ENCODE data around the gene NUBPL.

Gene NUBPL

DNA sequence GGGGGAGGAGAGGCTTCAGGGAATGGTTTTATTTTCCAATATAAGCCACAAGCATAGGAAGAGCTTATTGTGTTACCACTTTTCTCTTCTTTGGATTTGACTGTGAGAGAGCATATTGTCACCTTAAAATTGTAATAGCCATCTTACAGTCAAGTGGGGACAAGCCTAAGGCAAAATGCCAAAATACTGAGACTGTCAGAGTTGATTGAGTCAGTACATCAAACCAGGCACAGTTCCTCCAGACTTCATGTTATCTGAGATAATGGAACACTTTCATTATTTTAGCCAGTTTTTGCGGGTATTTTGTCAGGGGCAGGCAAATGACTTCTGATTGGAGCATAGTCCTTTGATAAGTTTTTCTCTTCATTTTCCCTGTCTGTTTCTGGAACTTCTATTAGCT is 19.5 kb upstream of the NUBPL start:
- DNase-seq (ENCODE audit: extremely low spot score) = no peak
- CTCF ChIA-PET = interaction anchor here (1.2 kb wide), 1 partner anchor 24 kb away, joined by 3 read pairs; no protein-coding TSS in a partner anchor
- POLR2A ChIA-PET = no interaction called here

DNA sequence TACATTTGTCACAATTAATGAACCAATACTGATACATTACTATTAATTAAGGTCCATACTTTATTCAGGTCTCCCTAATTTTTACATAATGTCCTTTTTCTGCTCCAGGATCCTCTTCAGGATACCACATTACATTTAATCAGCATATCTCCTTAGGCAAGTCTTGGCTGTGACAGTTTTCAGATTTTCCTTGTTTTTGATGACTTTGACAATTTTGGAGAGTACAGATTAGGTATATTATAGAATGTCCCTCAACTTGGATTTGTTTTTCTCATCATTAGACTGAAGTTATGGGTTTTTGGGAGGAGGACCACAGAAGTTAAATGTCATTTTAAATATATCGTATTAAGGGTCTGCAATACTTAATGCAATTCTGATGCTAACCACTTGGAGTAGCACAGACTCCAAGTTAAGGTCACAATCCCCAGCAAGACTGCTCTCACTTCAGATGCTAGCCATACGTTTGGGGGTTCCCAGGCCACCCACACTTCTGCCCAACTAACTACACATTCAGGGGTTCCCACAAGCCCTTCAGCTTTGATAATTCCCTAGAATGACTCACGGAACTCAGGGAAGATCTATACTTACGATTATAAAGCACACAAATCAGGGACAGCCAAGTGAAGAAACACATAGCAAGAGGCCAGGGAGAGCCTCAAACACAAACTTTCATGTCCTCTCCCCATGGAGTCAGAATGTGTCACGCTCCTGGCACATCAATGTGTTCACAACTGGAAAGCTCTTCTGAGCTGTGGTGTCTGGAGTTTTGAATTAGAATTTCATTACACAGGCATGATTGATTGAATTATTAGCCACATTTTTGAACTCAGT is 17.0 kb upstream of the NUBPL start:
- DNase-seq (ENCODE audit: extremely low spot score) = no peak
- CTCF ChIA-PET = interaction anchor here (0.9 to 1.8 kb wide), 4 partner anchors 17 to 715 kb away, joined by 3 to 5 read pairs (median 3); no protein-coding TSS in a partner anchor

More for the DNA sequence above, 19.5 kb upstream of the NUBPL start:
- TF ChIP-seq, protein P1, sequence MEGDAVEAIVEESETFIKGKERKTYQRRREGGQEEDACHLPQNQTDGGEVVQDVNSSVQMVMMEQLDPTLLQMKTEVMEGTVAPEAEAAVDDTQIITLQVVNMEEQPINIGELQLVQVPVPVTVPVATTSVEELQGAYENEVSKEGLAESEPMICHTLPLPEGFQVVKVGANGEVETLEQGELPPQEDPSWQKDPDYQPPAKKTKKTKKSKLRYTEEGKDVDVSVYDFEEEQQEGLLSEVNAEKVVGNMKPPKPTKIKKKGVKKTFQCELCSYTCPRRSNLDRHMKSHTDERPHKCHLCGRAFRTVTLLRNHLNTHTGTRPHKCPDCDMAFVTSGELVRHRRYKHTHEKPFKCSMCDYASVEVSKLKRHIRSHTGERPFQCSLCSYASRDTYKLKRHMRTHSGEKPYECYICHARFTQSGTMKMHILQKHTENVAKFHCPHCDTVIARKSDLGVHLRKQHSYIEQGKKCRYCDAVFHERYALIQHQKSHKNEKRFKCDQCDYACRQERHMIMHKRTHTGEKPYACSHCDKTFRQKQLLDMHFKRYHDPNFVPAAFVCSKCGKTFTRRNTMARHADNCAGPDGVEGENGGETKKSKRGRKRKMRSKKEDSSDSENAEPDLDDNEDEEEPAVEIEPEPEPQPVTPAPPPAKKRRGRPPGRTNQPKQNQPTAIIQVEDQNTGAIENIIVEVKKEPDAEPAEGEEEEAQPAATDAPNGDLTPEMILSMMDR (IDR thresholded peaks at IDR 0.05; ENCODE audit: control extremely low read depth, extremely low read depth, low read depth, missing control alignments) = no peak

DNA sequence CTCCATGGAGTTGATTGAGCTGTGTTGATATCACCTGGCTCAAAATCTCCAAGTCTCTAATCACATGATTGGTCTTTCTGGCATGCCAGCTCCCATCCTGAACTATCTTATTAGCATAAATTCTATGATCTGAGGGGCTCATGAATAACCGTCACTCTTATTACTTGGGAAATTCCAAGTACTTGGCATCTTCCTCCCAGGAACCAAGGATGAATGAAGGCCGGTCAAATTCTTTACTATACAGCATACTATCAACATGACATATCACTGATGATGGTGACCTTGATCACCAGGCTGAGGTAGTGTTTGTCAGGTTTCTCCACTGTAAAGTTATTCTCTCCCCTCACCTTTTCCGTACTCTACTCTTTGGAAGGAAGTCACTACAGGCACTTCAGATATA is 16.4 kb upstream of the NUBPL start:
- ChIA-PET POLR2A (no interaction called here), CTCF (interaction anchor here (0.9 to 1.2 kb wide), 2 partner anchors 527 to 714 kb away, joined by 3 read pairs; no protein-coding TSS in a partner anchor)
- TF ChIP-seq, protein P1 (IDR thresholded peaks at IDR 0.05; ENCODE audit: control extremely low read depth, extremely low read depth, low read depth, missing control alignments) = no peak
- DNase-seq (ENCODE audit: extremely low spot score) = no peak

More for the DNA sequence above, 17.0 kb upstream of the NUBPL start:
- TF ChIP-seq, protein P1 (IDR thresholded peaks at IDR 0.05; ENCODE audit: control extremely low read depth, extremely low read depth, low read depth, missing control alignments) = no peak
- POLR2A ChIA-PET = no interaction called here

DNA sequence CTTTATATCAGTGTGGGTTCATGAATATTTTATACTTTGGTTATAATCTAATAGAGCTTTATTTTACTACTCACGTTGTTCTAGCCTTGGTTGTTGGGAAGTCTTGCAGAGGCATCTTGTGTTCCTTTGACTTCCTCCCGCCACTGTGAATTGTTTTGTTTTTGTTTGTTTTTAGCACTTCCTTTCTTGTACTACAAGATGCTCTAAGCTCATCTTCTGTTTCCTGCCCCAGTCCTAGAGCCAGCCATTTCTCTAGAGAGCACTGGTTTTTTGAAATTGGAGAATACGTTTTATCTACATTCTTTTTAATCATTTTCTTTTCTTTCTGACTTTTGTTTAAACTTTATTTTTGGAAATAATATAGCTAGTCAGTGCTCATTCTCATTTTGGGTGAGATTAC is 15.9 kb upstream of the NUBPL start:
- no peak for DNase-seq (ENCODE audit: extremely low spot score)
- TF ChIP-seq, protein P1 (IDR thresholded peaks at IDR 0.05; ENCODE audit: control extremely low read depth, extremely low read depth, low read depth, missing control alignments) = no peak
- ChIA-PET POLR2A (no interaction called here), CTCF (interaction anchor here (0.9 to 1.2 kb wide), 2 partner anchors 526 to 713 kb away, joined by 3 read pairs; no protein-coding TSS in a partner anchor)

DNA sequence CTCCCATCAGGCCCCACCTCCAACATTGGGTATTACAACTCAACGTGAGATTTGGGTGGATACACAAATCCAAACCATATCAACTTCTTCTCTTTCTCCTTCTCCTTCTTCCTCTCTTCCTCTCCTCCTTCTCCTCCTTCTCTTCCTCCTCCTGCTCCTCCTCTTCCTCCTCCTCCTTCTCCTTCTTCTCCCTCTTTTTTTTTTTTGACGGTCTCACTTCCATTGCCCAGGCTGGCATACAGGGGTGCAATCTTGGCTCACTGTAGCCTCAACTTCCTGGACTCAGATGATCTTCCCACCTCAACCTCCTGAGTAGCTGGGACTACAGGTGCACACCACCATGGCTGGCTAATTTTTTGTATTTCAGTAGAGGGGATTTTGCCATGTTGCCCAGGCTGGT is 11.4 kb upstream of the NUBPL start:
- CTCF ChIA-PET = no interaction called here
- no peak for DNase-seq (ENCODE audit: extremely low spot score)
- POLR2A ChIA-PET = no interaction called here
- TF ChIP-seq, protein P1 (IDR thresholded peaks at IDR 0.05; ENCODE audit: control extremely low read depth, extremely low read depth, low read depth, missing control alignments) = no peak

DNA sequence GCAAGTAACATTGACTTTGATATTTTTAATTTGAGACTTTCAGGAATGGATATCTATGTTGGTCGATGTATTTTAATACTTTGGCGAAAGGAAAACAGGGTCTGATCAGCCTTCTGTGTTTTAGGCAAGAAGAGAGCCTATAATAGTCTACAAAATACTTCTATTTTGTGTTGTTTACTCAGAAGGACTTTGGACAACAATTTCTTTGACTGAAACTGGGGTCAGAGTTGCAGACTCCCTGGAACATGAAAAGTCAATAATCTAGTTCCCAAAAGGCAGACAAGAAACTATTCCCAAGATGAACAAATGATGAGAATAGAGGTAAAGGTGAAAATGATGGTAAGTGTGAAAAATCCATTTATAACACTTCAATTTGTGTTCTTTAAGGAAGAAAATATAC is 10.6 kb upstream of the NUBPL start:
- TF ChIP-seq, protein P1 (IDR thresholded peaks at IDR 0.05; ENCODE audit: control extremely low read depth, extremely low read depth, low read depth, missing control alignments) = no peak
- DNase-seq (ENCODE audit: extremely low spot score) = no peak
- POLR2A ChIA-PET = no interaction called here
- CTCF ChIA-PET = no interaction called here

Data from GM10248 (cell line).